G401.6 (cell line): ENCODE measurements around the gene HIPK1.
"Not testable (repeated sequence)": the region's sequence is repeated elsewhere in the genome, so short reads cannot be mapped to it uniquely, and the experiment has no call there.

ENCODE experiments used
- FAIRE-seq: peaks from 2 replicates; lab custom pipeline; 2012; peaks lifted over from hg19 to GRCh38; lab: Jason Lieb, UNC

Gene HIPK1

DNA sequence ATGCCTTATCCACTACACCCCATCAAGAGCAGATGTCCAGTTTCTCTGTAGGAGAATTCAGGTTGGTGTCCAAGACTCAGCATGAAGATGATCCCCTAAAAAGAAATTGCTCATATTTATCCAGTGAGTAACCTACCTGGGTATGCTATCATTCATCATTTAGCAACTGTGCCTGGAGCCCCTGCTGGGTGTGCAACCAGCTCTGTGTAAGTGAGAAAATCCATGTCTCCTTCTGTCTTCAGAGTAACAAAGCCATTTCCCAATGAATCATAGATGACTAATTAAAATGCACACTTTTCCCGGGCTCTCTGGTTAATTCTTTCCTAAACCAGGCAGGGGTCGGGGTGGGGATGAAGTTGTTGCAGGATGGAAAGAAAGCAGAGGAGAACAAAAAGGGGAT, 86.0 kb downstream of the HIPK1 start:
- FAIRE-seq = no peak

DNA sequence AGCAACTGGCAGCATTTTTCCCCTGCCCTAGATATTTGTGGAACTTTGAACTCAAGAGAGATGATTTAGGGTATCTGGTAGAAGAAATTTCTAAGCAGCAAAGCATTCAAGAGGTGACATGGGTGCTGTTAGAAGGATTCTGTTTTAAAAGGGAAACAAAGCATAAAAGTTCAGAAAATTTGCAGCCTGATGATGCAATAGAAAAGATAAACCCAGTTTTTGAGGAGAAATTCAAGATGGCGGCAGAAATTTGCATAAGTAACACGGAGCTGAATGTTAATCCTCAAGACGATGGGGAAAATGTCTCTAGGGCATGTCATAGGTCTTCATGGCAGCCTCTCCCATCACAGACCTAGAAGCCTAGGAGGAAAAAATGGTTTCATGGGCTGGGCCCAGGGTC, 90.6 kb downstream of the HIPK1 start:
- not testable (repeated sequence) for FAIRE-seq

DNA sequence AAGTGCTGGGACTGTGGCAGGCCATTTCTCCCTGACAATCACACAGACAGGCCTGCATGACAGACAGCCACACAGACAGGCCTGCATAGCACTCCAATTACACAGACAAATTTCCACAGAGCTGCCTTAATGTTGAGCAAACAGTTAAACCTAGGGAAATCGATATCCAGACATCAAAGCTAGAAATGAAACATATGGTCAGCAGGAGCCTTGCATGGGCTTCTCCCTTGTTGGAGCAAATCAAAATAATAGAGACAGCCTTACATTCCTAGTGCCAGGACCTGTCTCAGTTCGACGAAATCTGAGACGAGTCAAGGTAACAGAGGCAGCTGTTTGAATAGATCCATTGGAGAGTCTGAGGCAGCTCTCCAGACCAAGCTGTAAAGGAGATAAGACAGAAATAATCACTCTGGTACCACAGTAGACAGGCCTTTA, 92.6 kb downstream of the HIPK1 start:
- FAIRE-seq = no peak

DNA sequence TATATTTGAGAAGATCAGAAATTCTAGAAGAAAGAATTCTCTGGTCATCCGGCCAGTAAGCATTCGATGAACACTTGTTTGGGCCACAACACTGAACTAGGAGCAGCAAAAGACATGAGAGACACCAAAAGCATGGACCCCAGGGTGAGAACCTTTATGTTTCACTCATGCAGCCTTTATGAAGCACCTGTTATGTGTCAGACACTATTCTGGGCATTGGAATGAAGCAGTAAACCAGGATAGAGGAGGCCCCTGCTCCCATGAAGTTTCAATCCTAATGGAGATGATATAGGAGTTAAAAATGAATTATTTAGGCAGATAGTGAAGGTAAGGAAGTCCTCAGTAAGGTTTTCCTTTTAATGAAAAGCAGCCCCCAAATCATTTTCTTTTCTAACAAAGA, 93.8 kb downstream of the HIPK1 start:
- FAIRE-seq = no peak

DNA sequence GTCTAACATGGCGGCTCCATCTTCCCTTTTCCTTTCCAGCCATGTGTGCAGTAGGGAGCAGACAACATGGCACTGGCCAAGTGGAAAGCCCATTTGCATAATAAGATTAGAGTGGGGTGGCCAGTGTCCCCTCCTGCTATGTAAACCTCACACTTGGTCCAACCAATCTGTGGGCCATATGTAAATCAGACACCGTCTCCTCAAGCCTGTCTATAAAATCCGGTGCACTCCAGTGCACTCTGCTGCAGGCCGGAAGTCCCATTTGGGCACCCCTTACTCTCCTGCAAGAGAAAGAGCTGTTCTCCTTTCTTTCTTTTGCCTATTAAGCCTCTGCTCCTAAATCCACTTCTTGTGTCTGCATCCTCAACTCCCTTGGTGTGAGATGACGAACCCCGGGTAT, 94.3 kb downstream of the HIPK1 start:
- no peak for FAIRE-seq

DNA sequence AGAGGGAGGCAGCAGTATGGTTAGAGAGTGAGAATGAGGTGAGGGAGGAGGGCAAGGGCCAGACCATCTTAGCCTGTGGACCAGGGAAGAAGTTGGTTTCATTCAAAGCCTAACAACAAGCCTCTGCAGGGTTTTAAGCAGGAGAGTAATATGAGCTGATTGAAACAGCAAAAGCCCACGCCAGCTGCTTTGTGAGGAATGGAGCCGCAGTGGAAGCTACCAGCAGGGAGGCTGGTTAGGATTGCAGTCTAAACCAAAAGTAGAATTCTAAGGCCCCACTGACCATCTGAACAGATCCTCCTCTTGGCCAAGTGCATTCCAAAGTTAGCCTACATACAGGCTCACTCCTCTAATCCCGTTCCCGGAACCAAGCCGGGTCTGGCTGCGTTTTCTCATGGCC, 94.9 kb downstream of the HIPK1 start:
- no peak for FAIRE-seq

DNA sequence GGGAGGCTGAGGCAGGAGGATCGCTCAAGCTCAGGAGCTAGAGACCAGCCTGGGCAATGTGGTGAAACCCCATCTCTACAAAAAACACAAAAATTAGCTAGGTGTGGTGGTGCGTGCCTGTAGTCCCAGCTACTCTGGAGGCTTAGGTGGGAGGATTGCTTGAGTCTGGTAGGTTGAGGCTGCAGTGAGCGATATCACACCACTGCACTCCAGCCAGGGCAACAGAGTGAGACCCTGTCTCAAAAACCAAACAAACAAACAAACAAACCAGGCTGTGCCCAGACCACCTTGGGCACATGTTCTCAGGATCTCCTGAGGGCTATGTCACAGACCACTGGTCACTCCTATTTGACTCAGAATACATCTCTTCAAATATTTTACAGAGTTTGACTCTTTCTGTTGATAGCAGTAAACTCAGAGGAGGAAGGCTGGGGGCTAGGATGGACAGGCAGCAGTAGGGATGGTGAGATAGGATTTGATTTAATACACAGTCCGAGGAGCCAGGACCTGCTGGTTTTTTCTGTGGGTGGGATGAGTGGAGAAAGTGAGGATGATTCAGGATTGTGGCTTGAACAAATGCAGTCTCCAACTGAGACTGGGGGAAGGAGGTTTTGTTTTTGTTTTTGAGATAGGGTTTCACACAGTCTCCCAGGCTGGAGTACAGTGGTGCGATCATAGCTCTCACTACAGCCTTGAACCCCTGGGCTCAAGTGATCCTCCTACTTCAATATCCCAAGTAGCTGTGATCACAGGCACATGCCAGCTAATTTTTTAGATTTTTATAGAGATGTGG, 96.7 kb downstream of the HIPK1 start:
- no peak for FAIRE-seq

DNA sequence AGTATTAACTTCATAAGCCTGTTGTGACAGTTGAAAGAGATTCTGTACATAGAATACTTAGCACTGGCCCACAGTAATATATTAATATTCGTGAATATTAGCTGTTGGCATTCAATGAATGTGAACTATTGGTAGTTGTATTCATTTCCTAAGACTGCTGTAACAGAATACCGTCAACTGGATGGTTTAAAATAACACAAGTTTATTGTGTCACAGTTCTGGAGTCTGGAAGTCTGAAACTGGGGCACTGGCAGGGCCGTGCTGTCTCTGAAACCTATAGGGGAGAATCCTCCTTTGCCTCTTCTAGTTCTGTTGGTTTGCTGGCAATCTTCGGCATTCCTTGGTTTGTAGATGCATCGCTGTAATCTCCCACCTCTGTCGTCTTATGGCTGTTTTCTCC, 97.7 kb downstream of the HIPK1 start:
- FAIRE-seq = no peak
